Measurements from ENCODE around the gene ZNF737. TPM values are rescaled to one million over a fixed set of nuclear protein-coding genes. Genes with fewer than 3 reads are reported as not detected.
"Not testable (repeated sequence)": the region's sequence is repeated elsewhere in the genome, so short reads cannot be mapped to it uniquely, and the experiment has no call there.

Gene ZNF737
- total RNA-seq = 6.0 TPM
- long read RNA-seq = 0 reads

GRCh38 chr19:20565321-20566018, at the start of gene ZNF737:
ZNF737 (minus strand) TSS chr19:20565781; CDS start chr19:20565640, 141 bp downstream.
- peak; percentile 97 for ATAC-seq
- peak; percentile 94 for DNase-seq (ENCODE audit: missing footprints)
- intact Hi-C loops (cut with DNase I) = loop anchor here (1.0 to 10.0 kb wide), 3 partner anchors 96 to 519 kb away; partner anchors contain the start of genes ZNF430, ZNF626 and ZNF714

- ATAC-seq; DNase-seq (ENCODE audit: missing footprints); intact Hi-C loops (cut with DNase I): not testable (repeated sequence)
Observed at GRCh38 chr19:20614971-20615370, 49.4 kb upstream of the ZNF737 start.

GRCh38 chr19:20612711-20613316, 47.2 kb upstream of the ZNF737 start:
- intact Hi-C loops (cut with DNase I) = no loop called here
- no peak for ATAC-seq
- DNase-seq (ENCODE audit: missing footprints) = no peak

GRCh38 chr19:20611866-20612265, 46.3 kb upstream of the ZNF737 start:
- intact Hi-C loops (cut with DNase I) = no loop called here
- ATAC-seq = no peak
- DNase-seq (ENCODE audit: missing footprints) = no peak

GRCh38 chr19:20607943-20608342, 42.4 kb upstream of the ZNF737 start:
- ATAC-seq = no peak
- intact Hi-C loops (cut with DNase I) = no loop called here
- no peak for DNase-seq (ENCODE audit: missing footprints)

- DNase-seq (ENCODE audit: missing footprints) = no peak
- no peak for ATAC-seq
- intact Hi-C loops (cut with DNase I) = no loop called here
Observed at GRCh38 chr19:20558571-20558970, 7.0 kb downstream of the ZNF737 start.

GRCh38 chr19:20558011-20558410, 7.6 kb downstream of the ZNF737 start:
- DNase-seq (ENCODE audit: missing footprints) = no peak

GRCh38 chr19:20544667-20545333, 20.8 kb downstream of the ZNF737 start:
- intact Hi-C loops (cut with DNase I); DNase-seq (ENCODE audit: missing footprints); ATAC-seq: not testable (repeated sequence)

More at GRCh38 chr19:20558011-20558410, 7.6 kb downstream of the ZNF737 start:
- ATAC-seq = no peak
- intact Hi-C loops (cut with DNase I) = no loop called here

GRCh38 chr19:20530303-20530702, 35.3 kb downstream of the ZNF737 start:
- ATAC-seq; DNase-seq (ENCODE audit: missing footprints); intact Hi-C loops (cut with DNase I): not testable (repeated sequence)

- DNase-seq (ENCODE audit: missing footprints) (no peak), ATAC-seq (no peak)
- intact Hi-C loops (cut with DNase I) = no loop called here
Observed at GRCh38 chr19:20513189-20513904, 52.2 kb downstream of the ZNF737 start.

GRCh38 chr19:20503476-20503875, 62.1 kb downstream of the ZNF737 start:
- DNase-seq (ENCODE audit: missing footprints) (no peak), ATAC-seq (no peak)
- intact Hi-C loops (cut with DNase I) = no loop called here

Other genes starting within 250 kb of the ZNF737 start
- 7.5 TPM for gene ZNF626, start 95.8 kb upstream of the ZNF737 start, total RNA-seq
- 1.4 TPM for gene ZNF66, start 210.5 kb upstream of the ZNF737 start, total RNA-seq

Measured in Right ventricle myocardium inferior (tissue), 1 donor.